HG02938 (cell line): ENCODE data around the gene MTHFD1.

Source experiments
- ATAC-seq: cut with Tn5 transposase; IDR thresholded peaks from one replicate; pipeline ENCODE4 v1.9.1; 2021; ENCODE audit warnings: mild to moderate bottlenecking, moderate library complexity; ENCODE audit not compliant: unreplicated experiment

Gene MTHFD1

GRCh38 chr14:64488590-64489099 is 100.5 kb downstream of the MTHFD1 start:
- ATAC-seq = no peak

GRCh38 chr14:64491637-64492036 is 103.5 kb downstream of the MTHFD1 start:
- ATAC-seq = no peak

- no peak for ATAC-seq
These were observed 105.3 kb downstream of the MTHFD1 start for GRCh38 chr14:64493455-64493854.

- no peak for ATAC-seq
These were observed 107.1 kb downstream of the MTHFD1 start for GRCh38 chr14:64495252-64495651.

GRCh38 chr14:64496764-64497163 is 108.6 kb downstream of the MTHFD1 start:
- ATAC-seq = no peak

- no peak for ATAC-seq
These were observed 111.9 kb downstream of the MTHFD1 start for GRCh38 chr14:64500088-64500487.

- no peak for ATAC-seq
These were observed 113.4 kb downstream of the MTHFD1 start for GRCh38 chr14:64501411-64502171.

GRCh38 chr14:64502456-64502855 is 114.3 kb downstream of the MTHFD1 start:
- no peak for ATAC-seq

GRCh38 chr14:64502887-64503433 is 114.8 kb downstream of the MTHFD1 start:
- no peak for ATAC-seq

GRCh38 chr14:64503434-64504309 is 115.5 kb downstream of the MTHFD1 start, which contains the start of gene ZBTB25:
Gene ZBTB25 (minus strand): TSS chr14:64503838. CDS start chr14:64490533, 13,305 bp downstream.
- peak; percentile 60 for ATAC-seq

GRCh38 chr14:64504310-64504896 is 116.2 kb downstream of the MTHFD1 start, which contains the start of gene ZBTB1:
Gene ZBTB1 (plus strand): TSS chr14:64504770. CDS start chr14:64521505, 16,735 bp downstream.
- ATAC-seq = peak; percentile 22

GRCh38 chr14:64504897-64505794 is 117.0 kb downstream of the MTHFD1 start:
- peak; percentile 14 for ATAC-seq

GRCh38 chr14:64506721-64507120 is 118.6 kb downstream of the MTHFD1 start:
- no peak for ATAC-seq

- no peak for ATAC-seq
These were observed 119.4 kb downstream of the MTHFD1 start for GRCh38 chr14:64507376-64508156.

GRCh38 chr14:64508215-64508776 is 120.1 kb downstream of the MTHFD1 start:
- ATAC-seq = no peak

- ATAC-seq = no peak
These were observed 120.9 kb downstream of the MTHFD1 start for GRCh38 chr14:64509036-64509435.
